GM20000 (cell line): Measurements from ENCODE around the gene ACOT11.

Source experiments
- DNase-seq: peaks from one replicate; pipeline ENCODE4 v3.0.0; 2012; ENCODE audit warnings: low spot score
- CTCF ChIP-seq: IDR thresholded peaks from 2 replicates; pipeline ENCODE4 v1.5.1; 2012; ENCODE audit warnings: mild to moderate bottlenecking, control low read depth; ENCODE audit errors: extremely low read depth, missing control alignments

Gene ACOT11

GRCh38 chr1:54601730-54602129 is 53.7 kb downstream of the ACOT11 start:
- DNase-seq = no peak
- TF ChIP-seq CTCF = no peak

- no peak for TF ChIP-seq CTCF
- DNase-seq = no peak
These were observed 54.5 kb downstream of the ACOT11 start for GRCh38 chr1:54602554-54602953.

- DNase-seq = no peak
- no peak for TF ChIP-seq CTCF
These were observed 55.2 kb downstream of the ACOT11 start for GRCh38 chr1:54603241-54603640.

GRCh38 chr1:54604051-54604450 is 56.0 kb downstream of the ACOT11 start:
- TF ChIP-seq CTCF = no peak
- DNase-seq = no peak

GRCh38 chr1:54604572-54605370 is 56.7 kb downstream of the ACOT11 start:
- no peak for TF ChIP-seq CTCF
- DNase-seq = no peak

GRCh38 chr1:54606096-54606989 is 58.3 kb downstream of the ACOT11 start:
- no peak for DNase-seq
- no peak for TF ChIP-seq CTCF

GRCh38 chr1:54606990-54607325 is 58.9 kb downstream of the ACOT11 start:
- TF ChIP-seq CTCF = no peak
- DNase-seq = no peak
